Measurements from ENCODE around the gene NKAP. TPM values are rescaled to one million over a fixed set of nuclear protein-coding genes. Genes with fewer than 3 reads are reported as not detected.
"Not testable (repeated sequence)": the region's sequence is repeated elsewhere in the genome, so short reads cannot be mapped to it uniquely, and the experiment has no call there.

The NKAP gene
- total RNA-seq, 1 donor = 5.5 TPM

DNA sequence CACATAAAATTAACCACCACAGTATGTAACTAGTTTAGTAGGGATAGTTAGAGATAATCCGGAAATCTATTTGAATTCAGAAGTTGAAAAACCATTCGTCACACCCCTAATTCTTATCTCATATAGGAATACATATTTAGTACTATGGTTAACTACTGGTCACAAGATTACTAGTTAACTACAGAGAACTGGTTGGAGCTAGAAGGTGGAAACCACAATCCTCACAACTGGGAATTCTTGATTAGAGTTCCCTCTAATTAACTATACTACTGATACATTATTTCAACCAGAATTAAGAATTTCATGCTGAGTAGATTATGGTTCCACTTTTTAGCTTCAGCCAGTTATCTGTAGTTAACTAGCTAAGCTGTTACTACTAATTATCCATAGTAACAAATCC is 39.9 kb upstream of the NKAP start:
- DNase-seq (ENCODE audit: low read depth) = no peak
- TF ChIP-seq, protein P1, sequence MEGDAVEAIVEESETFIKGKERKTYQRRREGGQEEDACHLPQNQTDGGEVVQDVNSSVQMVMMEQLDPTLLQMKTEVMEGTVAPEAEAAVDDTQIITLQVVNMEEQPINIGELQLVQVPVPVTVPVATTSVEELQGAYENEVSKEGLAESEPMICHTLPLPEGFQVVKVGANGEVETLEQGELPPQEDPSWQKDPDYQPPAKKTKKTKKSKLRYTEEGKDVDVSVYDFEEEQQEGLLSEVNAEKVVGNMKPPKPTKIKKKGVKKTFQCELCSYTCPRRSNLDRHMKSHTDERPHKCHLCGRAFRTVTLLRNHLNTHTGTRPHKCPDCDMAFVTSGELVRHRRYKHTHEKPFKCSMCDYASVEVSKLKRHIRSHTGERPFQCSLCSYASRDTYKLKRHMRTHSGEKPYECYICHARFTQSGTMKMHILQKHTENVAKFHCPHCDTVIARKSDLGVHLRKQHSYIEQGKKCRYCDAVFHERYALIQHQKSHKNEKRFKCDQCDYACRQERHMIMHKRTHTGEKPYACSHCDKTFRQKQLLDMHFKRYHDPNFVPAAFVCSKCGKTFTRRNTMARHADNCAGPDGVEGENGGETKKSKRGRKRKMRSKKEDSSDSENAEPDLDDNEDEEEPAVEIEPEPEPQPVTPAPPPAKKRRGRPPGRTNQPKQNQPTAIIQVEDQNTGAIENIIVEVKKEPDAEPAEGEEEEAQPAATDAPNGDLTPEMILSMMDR (IDR thresholded peaks at IDR 0.05; ENCODE audit: insufficient read depth, low read length) = no peak

DNA sequence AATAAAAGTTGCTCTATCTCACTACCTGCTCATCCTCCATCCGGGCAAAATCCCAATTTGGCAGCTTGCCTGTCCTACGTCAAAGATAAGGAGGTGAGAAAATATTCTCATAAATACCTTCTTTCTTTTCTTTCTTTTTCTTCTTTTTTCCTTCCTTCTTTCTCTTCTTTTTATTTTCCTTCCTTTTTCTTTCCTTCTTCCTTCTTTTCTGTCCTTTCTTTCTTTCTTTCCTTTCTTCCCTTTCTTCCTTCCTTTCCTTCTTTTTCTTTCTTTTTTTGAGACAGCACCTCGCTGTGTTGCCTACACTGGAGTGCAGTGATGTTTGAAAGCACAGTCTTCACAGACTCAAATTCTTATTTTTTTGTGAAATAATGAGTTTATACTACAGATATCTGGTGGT is 38.6 kb upstream of the NKAP start:
- TF ChIP-seq, protein P1 (IDR thresholded peaks at IDR 0.05; ENCODE audit: insufficient read depth, low read length) = no peak
- no peak for DNase-seq (ENCODE audit: low read depth)
- no peak overlapping the region for H3K4me3 ChIP-seq (ENCODE audit: low read depth, low read length)

More for the DNA sequence above, 39.9 kb upstream of the NKAP start:
- H3K4me3 ChIP-seq (ENCODE audit: low read depth, low read length) = no peak overlapping the region

DNA sequence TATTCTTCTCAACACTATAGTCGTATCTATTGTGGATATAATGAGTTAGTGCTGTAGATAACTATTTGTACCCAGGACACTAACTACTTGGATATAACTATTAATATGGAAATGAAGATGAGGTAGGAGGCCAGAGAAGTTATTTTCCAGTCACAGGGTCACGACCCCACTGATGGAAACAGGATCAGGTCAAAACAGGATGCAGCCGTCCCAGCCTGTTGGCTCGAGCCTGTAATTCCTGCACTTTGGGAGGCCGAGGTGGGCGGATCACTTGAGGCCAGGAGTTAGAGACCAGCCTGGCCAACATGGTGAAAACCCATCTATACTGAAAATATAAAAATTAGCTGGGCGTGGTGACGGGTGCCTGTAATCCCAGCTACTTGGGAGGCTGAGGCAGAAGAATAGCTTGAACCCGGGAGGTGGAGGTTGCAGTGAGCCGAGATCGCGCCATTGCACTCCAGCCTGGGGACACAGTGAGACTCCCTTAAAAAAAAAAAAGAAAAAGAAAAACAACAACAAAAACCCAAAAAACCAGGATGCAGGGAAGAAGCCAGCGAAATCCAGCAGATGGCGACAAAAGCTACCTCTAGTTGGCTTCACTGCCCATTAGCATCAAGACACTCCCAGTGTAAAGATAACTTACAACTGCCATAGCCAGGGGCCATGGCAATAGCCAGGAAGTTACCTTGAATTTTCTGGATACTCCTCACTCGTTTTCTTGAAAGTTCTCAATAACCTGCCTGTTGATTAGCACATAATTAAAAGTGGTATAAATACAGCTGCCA is 37.9 kb upstream of the NKAP start:
- TF ChIP-seq, protein P1 (IDR thresholded peaks at IDR 0.05; ENCODE audit: insufficient read depth, low read length) = peak; percentile 55
- DNase-seq (ENCODE audit: low read depth) = peak; percentile 27

DNA sequence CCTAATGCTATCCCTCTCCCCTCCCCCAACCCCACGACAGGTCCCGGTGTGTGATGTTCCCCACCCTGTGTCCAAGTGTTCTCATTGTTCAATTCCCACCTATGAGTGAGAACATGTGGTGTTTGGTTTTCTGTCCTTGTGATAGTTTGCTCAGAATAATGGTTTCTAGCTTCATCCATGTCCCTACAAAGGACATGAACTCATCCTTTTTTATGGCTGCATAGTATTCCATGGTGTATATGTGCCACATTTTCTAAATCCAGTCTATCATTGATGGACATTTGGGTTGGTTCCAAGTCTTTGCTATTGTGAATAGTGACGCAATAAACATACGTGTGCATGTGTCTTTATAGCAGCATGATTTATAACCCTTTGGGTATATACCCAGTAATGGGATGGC is 33.6 kb upstream of the NKAP start:
- not testable (repeated sequence) for DNase-seq (ENCODE audit: low read depth); H3K4me3 ChIP-seq (ENCODE audit: low read depth, low read length)

More for the DNA sequence above, 37.9 kb upstream of the NKAP start:
- H3K4me3 ChIP-seq (ENCODE audit: low read depth, low read length) = no peak overlapping the region

DNA sequence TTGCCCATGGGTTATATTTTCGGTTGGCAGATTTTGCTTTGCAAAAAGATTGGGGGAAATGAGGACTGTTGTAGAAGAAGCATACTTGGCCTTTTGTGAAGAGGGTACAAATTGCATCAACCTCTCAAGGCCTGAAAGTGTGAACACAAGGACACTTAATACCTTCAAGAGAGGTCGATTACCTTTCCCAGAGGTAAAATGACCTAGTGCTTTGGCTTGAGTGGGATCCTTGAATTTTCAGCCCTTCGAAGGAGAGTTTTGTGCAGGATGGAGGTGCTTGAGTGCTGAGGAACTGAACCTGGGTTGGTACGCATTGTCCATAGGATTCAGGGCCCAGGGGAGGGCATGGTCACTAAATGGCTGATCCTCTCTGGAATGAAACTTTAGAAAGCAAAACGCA is 27.6 kb upstream of the NKAP start:
- DNase-seq (ENCODE audit: low read depth) = no peak
- no peak overlapping the region for H3K4me3 ChIP-seq (ENCODE audit: low read depth, low read length)
- TF ChIP-seq, protein P1 (IDR thresholded peaks at IDR 0.05; ENCODE audit: insufficient read depth, low read length) = no peak

DNA sequence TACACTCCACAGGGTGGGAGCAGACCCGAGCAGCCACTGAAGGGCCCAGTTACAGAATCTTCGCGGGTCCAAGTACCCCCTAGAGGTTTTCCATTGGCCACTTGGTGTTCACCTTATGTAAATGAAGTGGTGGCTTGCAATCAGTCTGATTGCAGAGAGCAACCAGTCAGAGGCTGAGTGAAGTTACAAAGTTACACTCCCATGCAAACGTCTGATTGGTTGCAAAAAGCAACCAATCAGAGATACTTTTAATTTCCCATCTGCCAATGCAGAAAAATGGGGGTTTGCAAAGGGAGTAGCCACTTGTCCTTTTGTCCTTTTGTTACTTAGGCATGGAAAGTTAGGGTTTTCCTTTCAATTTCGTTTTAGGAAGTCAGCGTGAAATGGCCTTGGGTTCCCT is 27.0 kb upstream of the NKAP start:
- TF ChIP-seq, protein P1 (IDR thresholded peaks at IDR 0.05; ENCODE audit: insufficient read depth, low read length) = no peak
- no peak for DNase-seq (ENCODE audit: low read depth)
- H3K4me3 ChIP-seq (ENCODE audit: low read depth, low read length) = no peak overlapping the region

DNA sequence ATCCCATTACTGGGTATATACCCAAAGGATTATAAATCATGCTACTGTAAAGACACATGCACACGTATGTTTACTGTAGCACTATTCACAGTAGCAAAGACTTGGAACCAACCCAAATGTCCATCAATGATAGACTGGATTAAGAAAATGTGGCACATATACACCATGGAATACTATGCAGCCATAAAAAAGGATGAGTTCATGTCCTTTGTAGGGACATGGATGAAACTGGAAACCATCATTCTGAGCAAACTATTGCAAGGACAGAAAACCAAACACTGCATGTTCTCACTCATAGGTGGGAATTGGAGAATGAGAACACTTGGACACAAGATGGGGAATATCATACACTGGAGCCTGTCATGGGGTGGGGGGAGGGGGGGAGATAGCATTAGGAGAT is 23.3 kb upstream of the NKAP start:
- not testable (repeated sequence) for DNase-seq (ENCODE audit: low read depth); H3K4me3 ChIP-seq (ENCODE audit: low read depth, low read length)

DNA sequence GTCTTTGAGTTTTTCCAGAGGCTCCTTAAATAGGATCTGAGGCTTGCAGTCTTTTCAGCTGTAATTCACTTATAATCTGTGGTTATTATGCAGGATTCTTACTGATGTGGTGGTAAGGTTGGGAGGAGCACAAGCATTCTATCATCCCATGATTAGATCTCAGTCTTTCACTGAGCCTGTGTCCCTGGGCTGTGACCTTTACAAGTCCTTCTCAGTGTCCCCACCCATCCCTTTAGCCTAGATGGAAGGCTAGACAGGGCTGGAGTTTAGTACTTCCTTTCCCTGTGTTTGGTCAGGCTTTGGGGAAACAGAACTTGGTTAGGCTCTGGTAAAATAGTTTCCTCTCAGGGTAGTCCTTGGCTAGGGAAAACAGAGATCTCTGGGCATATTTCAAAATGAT is 17.1 kb upstream of the NKAP start:
- DNase-seq (ENCODE audit: low read depth) = no peak
- no peak overlapping the region for H3K4me3 ChIP-seq (ENCODE audit: low read depth, low read length)
- TF ChIP-seq, protein P1 (IDR thresholded peaks at IDR 0.05; ENCODE audit: insufficient read depth, low read length) = no peak

DNA sequence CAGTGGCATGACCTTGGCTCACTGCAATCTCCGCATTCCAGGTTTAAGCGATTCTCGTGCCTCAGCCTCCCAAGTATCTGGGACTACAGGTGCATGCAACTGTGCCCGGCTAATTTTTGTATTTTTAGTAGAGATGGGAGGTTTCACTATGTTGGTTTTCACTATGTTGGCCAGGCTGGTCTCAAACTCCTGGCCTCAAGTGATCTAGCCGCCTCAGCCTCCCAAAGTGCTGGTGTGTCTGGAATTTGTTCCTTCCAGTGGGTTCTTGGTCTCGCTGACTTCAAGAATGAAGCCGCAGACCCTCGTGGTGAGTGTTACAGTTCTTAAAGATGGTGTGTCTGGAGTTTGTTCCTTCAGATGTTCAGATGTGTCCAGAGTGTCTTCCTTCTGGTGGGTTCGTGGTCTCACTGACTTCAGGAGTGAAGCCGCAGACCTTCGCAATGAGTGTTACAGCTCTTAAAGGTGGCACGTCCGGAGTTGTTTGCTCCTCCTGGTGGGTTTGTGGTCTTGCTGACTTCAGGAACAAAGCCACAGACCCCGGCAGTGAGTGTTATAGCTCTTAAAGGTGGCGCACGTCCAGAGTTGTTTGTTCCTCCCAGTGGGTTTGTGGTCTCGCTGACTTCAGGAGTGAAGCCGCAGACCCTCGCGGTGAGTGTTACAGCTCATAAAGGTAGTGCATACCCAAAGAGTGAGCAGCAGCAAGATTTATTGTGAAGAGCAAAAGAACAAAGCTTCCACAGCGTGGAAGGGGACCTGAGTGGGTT is 12.4 kb upstream of the NKAP start:
- not testable (repeated sequence) for DNase-seq (ENCODE audit: low read depth); H3K4me3 ChIP-seq (ENCODE audit: low read depth, low read length)

Data from fibroblast of the aortic adventitia (primary cell).